ENCODE results near the gene OR8I2. TPM values are rescaled to one million over a fixed set of nuclear protein-coding genes. Genes with fewer than 3 reads are reported as not detected.
"Not testable (repeated sequence)": the region's sequence is repeated elsewhere in the genome, so short reads cannot be mapped to it uniquely, and the experiment has no call there.

OR8I2 gene
- total and polyA plus RNA-seq, 8 donors, result not detected

DNA sequence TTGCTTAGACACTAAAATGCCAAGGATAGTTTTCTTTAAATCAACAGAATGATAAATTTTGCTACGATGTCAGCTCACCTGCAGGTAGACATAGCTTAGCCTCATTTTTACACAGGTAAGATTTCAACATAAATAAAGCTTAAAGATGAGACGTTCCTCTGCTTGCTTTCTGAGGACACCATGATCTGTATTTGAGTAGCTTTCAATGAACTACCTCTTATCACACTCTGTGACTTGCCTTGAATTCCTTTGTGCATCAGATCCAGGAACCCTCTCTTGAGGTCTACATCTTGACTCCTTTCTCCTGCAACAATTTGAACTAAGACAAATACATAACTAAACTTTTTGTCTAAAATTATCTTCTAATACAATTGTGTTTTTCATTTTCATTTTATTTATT lies 26.1 kb upstream of the OR8I2 start:
- no peak for DNase-seq
- Histone ChIP-seq H3K9me3 (peaks cover 0 to 7% of the 10 kb centered on the region in 2 donors), H3K4me3 (no peak overlapping the region), H3K27ac (no peak overlapping the region), H3K36me3 (no peaks in the 10 kb centered on the region), H3K4me1 (no peaks in the 10 kb centered on the region), H3K27me3 (no peaks in the 10 kb centered on the region)
- intact Hi-C loops (cut with DNase I), result no loop called here
- no peak for ATAC-seq
- TF ChIP-seq, protein P1, sequence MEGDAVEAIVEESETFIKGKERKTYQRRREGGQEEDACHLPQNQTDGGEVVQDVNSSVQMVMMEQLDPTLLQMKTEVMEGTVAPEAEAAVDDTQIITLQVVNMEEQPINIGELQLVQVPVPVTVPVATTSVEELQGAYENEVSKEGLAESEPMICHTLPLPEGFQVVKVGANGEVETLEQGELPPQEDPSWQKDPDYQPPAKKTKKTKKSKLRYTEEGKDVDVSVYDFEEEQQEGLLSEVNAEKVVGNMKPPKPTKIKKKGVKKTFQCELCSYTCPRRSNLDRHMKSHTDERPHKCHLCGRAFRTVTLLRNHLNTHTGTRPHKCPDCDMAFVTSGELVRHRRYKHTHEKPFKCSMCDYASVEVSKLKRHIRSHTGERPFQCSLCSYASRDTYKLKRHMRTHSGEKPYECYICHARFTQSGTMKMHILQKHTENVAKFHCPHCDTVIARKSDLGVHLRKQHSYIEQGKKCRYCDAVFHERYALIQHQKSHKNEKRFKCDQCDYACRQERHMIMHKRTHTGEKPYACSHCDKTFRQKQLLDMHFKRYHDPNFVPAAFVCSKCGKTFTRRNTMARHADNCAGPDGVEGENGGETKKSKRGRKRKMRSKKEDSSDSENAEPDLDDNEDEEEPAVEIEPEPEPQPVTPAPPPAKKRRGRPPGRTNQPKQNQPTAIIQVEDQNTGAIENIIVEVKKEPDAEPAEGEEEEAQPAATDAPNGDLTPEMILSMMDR (IDR thresholded peaks at IDR 0.05), result no peak

DNA sequence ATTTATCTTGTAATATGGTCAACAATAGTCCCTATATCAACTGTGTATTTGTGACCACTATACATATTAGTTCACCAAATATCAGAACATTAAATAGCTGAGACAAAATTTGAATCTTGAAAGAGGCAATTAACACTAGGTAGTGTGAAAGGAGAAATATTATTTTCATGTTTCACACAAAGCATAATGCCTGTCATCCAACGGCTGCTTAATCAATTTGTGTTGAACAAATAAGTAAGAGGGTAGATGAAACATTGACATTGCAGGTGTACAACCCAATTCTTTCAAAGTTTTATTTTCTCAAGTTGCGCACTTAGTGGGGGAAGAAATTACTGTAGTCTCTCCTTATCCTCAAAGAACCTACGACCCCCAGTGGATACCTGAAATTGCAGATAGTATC lies 3.4 kb upstream of the OR8I2 start:
- no peaks in the 10 kb centered on the region for H3K4me1 ChIP-seq
- H3K4me3 ChIP-seq, result no peak overlapping the region
- H3K27ac ChIP-seq, result no peak overlapping the region
- TF ChIP-seq, protein P1 (IDR thresholded peaks at IDR 0.05), result no peak
- H3K27me3 ChIP-seq, result no peaks in the 10 kb centered on the region
- DNase-seq (no peak), ATAC-seq (no peak)
- H3K36me3 ChIP-seq, result no peaks in the 10 kb centered on the region
- H3K9me3 ChIP-seq, result no peaks in the 10 kb centered on the region
- intact Hi-C loops (cut with DNase I), result no loop called here

DNA sequence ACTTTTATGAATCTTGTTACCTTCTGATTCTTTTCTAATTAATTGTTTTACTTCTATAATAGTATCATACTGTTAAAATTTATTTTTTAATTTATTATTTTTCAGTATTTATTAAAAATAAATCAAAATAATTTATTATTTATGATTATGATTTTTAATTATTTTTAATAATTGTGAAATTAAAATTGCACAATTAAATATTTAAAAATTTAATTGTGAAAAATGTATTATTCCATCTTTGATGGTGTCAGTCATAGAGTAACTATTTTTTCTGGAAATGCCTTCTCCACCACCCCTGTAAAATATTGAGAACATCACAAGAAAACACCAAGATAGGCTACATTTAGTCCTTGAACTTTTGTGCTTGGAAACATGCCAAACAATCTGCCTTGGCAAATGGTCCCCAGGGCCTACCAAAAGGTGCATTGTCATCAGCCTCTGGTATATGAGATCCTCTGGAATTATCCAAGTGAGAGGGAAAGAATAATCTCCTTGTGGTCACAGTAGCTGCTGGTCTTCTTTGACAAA lies 10.2 kb downstream of the OR8I2 start, which contains the start of gene OR8H2:
Gene OR8H2, plus strand, starts transcription at position 478 of the 528 bp plus-strand sequence. CDS start 1,356 bp downstream, outside the sequence.
- intact Hi-C loops (cut with DNase I), result no loop called here

DNA sequence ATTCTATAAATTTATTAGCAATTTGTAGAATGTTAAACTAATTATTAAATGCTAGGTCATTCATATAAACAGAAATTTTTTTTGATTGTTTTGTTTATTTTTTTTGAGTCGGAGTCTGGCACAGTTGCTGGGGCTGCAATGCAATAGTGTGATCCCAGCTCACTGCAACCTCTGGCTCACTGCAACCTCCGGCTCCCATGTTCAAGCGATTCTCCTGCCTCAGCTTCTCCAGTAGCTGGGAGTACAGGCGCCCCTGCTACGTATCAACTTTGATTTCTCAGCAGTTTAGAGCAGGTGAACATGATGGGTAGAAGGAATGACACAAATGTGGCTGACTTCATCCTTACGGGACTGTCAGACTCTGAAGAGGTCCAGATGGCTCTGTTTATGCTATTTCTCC lies 29.0 kb downstream of the OR8I2 start, which contains the start of gene OR8H3:
Gene OR8H3, plus strand, starts transcription at position 301 of the 400 bp plus-strand sequence. Its CDS starts 0 bp downstream, at position 301.
- H3K4me1 ChIP-seq, result no peaks in the 10 kb centered on the region
- no peaks in the 10 kb centered on the region for H3K27me3 ChIP-seq
- intact Hi-C loops (cut with DNase I), result no loop called here
- no peaks in the 10 kb centered on the region for H3K9me3 ChIP-seq
- no peak within 1 kb of the TSS for H3K27ac ChIP-seq
- DNase-seq, result no peak
- ATAC-seq, result no peak
- H3K36me3 ChIP-seq, result no peaks in the 10 kb centered on the region
- TF ChIP-seq, protein P1 (IDR thresholded peaks at IDR 0.05), result no peak
- H3K4me3 ChIP-seq, result no peak within 1 kb of the TSS

More for the DNA sequence above, 10.2 kb downstream of the OR8I2 start, which contains the start of gene OR8H2:
- H3K4me1 ChIP-seq, result no peaks in the 10 kb centered on the region
- H3K9me3 ChIP-seq, result peaks cover 0 to 5% of the 10 kb centered on the region in 2 donors
- no peak for ATAC-seq
- H3K36me3 ChIP-seq, result no peaks in the 10 kb centered on the region
- H3K4me3 ChIP-seq, result no peak within 1 kb of the TSS
- no peak within 1 kb of the TSS for H3K27ac ChIP-seq
- H3K27me3 ChIP-seq, result no peaks in the 10 kb centered on the region
- no peak for DNase-seq
- TF ChIP-seq, protein P1 (IDR thresholded peaks at IDR 0.05), result no peak

DNA sequence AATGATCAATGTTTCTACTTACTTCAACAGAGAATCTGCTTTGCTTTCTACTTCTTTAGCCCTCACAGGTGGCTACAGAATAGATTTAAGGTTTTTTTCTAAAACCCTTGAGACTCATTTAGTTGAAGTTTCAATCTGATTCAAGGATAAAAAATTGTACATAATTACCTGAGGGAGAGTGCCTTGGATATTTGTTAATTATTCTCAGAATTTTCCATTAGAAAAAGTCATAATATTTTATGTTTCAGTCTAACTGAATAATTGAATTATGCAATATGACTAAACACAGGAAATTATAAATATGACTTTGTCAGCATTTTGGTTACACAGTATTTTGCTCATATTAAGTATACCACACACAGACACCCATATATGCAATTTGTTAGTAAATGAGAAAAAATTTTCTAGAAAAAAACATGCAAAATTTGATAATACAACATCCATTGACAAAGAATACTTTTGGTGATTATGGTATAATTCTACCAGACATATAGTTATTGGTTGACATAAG lies 47.1 kb downstream of the OR8I2 start, which contains the start of gene OR8J3:
Gene OR8J3, minus strand, starts transcription at position 51 of the 511 bp plus-strand sequence. CDS start 2,483 bp downstream, outside the sequence.
- DNase-seq (no peak), ATAC-seq (no peak)
- TF ChIP-seq, protein P1 (IDR thresholded peaks at IDR 0.05), result no peak
- Histone ChIP-seq H3K4me1 (no peaks in the 10 kb centered on the region), H3K36me3 (no peaks in the 10 kb centered on the region), H3K27ac (no peak within 1 kb of the TSS), H3K4me3 (no peak within 1 kb of the TSS), H3K27me3 (no peaks in the 10 kb centered on the region), H3K9me3 (peaks cover 0 to 3% of the 10 kb centered on the region in 2 donors)
- intact Hi-C loops (cut with DNase I), result no loop called here

DNA sequence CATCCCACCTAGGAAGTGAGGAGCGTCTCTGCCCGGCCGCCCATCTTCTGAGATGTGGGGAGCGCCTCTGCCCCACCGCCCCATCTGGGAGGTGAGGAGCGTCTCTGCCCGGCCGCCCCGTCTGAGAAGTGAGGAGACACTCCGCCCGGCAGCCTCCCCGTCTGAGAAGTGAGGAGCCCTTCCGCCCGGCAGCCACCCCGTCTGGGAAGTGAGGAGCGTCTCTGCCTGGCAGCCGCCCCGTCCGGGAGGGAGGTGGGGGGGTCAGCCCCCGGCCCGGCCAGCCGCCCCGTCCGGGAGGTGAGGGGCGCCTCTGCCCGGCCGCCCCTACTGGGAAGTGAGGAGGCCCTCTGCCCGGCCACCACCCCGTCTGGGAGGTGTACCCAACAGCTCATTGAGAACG lies 50.6 kb downstream of the OR8I2 start:
- DNase-seq; H3K4me1 ChIP-seq; H3K27ac ChIP-seq; H3K9me3 ChIP-seq; intact Hi-C loops (cut with DNase I); H3K4me3 ChIP-seq; H3K36me3 ChIP-seq; ATAC-seq; H3K27me3 ChIP-seq: not testable (repeated sequence)

Measured in left lung (tissue), 10 donors.